ENCODE results near the gene TARBP1.

Gene TARBP1

GRCh38 chr1:234479866-234480265 is 887 bp upstream of the TARBP1 start:
- DNase-seq, result no peak

DNA sequence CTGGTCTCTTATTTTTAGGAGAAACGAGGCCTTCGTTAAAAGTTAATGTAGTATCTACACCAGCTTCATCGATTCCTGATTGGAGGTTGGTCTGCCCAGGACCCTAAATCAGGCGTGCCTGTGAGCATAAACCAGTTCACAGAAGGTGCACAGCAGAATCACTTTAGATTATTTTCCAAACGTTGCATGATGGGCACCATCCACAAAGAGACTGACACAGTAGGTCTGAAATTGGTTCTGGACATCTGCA is 256 bp upstream of the TARBP1 start:
- DNase-seq, result no peak

DNA sequence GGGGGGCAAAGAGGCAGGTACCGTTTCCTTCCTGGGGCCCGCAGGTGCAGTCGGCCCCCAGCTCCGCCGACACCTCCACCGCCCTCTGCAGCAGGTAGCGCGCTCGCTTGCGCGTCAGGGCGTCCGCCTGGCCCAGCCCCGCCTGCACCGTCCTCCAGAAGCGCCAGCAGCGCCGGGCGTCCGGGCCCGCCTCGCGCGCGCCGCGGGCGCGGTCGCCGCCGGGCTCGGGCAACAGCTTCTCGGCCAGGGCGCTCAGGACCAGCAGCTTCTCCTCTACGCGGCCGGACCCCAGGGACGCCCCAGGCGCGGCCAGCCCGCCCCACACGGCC is 863 bp downstream of the TARBP1 start:
- DNase-seq, result no peak

- peak in 1 of 3 donors; percentile 9 for DNase-seq
Measured at GRCh38 chr1:234477386-234478151, 1.4 kb downstream of the TARBP1 start.

DNA sequence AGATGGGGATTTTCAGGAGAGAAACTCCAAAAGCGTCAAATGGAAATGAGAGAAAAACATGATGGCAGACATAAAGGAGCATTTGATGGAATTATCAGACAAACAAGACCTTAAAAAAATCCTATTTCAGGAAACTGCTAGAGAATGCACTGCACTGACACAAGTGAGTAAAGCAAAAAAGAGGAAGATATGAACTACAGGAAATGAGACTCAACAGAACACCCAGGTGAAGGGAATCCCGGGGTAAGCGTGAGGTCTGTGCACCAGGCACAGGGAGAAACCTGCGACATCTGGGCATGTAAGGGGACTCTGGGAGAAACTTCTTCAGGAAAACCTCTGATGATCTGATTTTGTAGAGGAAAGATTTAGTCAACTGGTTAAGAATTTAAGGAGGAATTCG is 2.8 kb downstream of the TARBP1 start:
- DNase-seq, result peak in 2 of 3 donors; percentile 17 to 29

DNA sequence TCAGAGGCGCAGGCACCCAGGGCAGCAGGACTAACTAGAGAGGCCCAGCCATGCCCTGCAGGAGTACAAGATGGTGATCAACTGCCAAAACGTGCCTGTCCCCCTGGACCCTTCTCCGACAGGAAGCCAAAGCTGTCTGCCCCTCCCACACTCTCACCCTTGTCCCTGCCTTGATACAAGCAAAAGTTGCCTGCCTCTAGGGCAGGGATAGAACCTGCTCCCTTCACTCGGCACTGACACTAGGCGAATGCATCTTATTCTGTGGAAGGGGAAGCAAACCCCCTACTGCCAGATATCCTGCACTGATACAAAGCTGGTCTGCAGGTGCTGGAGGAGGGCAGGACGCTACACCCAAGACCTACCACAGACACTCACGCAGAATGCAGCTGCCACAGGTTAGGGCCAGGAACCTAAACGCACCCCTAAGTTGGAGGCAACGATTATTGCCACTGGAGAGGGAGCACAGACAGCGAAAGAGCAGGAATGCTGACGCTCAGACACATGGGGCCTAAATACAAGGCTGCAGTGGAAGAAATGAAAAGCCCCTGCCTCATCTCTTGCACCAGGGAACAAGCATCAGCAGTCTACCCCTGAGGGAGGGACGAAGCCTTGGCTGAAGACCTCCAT is 3.7 kb downstream of the TARBP1 start:
- no peak for DNase-seq

- no peak for DNase-seq
Measured at GRCh38 chr1:234474375-234474774, 4.6 kb downstream of the TARBP1 start.

- DNase-seq, result peak in 1 of 3 donors; percentile 14
Measured at GRCh38 chr1:234473118-234473517, 5.9 kb downstream of the TARBP1 start.

- DNase-seq, result no peak
Measured at GRCh38 chr1:234469376-234469775, 9.6 kb downstream of the TARBP1 start.

- no peak for DNase-seq
Measured at GRCh38 chr1:234468580-234468979, 10.4 kb downstream of the TARBP1 start.

DNA sequence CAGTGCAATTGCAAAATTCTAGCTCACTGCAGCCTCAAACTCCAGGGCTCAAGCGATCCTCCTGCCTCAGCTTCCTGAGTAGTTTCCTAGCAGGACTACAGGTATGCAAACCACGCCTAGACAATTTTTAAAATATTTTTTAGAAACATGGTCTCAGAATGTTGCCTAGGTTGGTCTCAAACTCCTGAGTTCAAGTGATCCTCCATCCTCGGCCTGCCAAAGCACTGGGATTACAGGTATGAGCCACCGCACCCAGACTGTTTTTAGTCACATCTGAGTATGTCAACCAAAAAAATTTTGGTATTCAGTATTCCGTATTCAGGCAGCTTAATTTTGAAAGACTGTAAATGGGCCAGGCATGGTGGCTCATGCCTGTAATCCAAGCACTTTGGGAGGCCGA is 11.2 kb downstream of the TARBP1 start:
- no peak for DNase-seq

DNA sequence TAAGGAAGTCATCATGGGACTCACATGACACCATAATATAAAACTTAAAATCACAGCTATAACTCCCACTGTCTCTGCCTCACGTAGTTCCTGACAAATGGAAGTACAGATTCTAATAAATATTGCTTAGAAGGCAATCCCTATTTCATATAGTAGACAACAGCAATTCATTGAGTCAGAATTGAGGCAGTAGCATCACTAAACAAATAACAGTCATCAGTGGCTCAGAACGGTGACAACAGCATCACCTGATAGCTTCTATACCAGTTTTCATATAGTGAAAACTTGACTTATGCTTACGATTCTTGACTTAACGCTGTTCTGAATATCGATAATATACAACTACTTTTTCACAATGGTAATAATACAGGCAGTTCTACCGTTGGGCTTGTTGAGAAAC is 12.0 kb downstream of the TARBP1 start:
- DNase-seq, result no peak

DNA sequence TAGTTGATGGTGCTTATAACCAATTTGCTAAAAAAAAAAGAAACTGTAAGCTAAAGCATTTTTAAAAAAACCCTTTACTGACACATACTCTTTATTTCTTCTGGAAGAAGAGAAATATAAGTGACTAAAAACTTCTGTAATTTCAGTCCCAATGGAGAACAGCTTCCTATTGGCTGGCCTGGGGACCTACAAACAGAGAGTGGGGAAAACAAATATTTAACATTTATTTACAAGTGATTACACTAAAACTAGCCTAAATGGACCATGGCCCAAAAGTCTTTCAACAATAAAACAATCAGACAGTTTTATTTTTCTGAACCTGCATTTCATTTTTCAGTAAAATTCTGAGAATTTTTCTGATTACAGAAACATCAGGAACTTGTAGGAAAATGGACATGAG is 15.2 kb downstream of the TARBP1 start:
- DNase-seq, result no peak

DNA sequence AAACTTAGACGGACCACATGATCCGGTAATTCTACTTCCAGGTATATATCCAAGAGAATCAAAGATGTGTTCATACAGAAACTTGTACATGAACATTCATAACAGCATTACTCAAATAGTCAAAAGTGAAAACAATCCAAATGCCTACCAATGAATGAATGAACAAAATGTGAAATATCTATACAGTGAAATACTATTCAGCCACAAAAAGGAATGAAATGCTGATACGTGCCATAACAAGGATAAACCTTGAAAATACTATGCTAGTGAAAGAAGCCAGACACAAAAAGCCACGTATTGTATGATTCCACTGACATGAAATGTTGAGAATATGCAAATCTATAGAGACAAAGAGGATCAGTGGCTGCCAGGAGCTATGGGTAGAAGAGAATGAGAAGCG is 18.3 kb downstream of the TARBP1 start:
- DNase-seq, result no peak

- DNase-seq, result no peak
Measured at GRCh38 chr1:234458352-234459017, 20.5 kb downstream of the TARBP1 start.

DNA sequence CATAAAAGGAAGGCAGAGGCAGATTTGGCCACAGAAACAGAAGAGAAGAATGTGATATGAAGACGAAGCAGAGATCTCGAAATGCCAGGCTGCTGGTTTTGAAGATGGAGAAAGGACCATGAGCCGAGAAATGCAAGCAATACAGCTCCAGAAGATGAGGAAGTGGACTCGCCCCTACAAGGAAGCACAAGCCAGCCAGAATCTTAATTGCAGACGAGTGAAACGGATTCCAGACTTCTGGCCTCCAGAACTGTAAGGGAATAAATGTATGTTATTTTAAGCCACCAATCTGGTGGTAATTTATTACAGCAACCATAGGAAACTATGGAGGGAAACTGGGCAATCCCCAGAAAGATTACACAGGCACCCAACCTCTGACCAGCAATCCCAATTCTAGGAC is 24.1 kb downstream of the TARBP1 start:
- DNase-seq, result no peak

- no peak for DNase-seq
Measured at GRCh38 chr1:234452406-234452965, 26.5 kb downstream of the TARBP1 start.

DNA sequence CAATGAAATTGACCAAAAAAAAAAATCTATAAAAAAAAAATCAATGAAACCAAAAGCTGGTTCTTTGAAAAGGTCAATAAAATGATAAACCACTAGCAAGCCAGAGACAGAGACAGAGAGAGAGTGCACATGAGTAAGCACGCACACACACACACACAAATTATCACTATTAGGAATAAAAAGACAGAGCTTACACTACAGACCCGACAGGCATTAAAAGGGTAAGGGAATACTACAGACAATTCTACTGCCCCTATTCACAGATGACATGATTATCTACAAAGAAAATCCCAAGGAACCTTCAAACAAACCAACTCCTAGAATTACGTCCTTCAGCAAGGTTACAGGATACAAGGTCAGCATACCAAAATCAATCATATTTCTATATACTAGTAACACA is 38.6 kb downstream of the TARBP1 start:
- no peak for DNase-seq

- DNase-seq, result no peak
Measured at GRCh38 chr1:234438579-234438978, 40.4 kb downstream of the TARBP1 start.

- DNase-seq, result no peak
Measured at GRCh38 chr1:234437423-234438171, 41.4 kb downstream of the TARBP1 start.

DNA sequence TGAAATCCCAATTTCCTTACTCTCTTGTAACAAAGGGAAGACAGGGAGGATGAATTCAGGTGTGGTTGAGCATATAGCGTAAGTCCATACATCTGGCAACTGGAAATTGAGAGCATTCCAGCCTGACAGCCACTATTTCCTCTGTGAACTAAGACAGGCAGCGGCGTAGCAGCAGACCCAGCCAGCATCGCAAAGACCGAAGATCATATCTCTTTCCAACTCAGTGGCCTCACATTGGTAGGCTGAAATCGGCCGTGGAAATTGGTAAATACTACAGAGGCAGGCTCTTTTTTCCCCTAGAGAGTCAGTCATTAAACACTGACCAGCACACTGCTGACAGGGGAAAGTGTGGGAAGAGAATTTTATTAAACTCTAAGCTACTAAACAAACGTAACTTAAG is 43.4 kb downstream of the TARBP1 start:
- no peak for DNase-seq

- DNase-seq, result no peak
Measured at GRCh38 chr1:234434706-234435105, 44.3 kb downstream of the TARBP1 start.

- peak; percentile 59 to 73 (median 62) for DNase-seq
Measured at GRCh38 chr1:234433563-234434285, 45.3 kb downstream of the TARBP1 start.
